HG02571 (cell line): ENCODE data around the gene TUBB2B.
"Not testable (repeated sequence)": the region's sequence is repeated elsewhere in the genome, so short reads cannot be mapped to it uniquely, and the experiment has no call there.

Experiments used
- ATAC-seq: cut with Tn5 transposase; IDR thresholded peaks from one replicate; pipeline ENCODE4 v1.9.1; 2021; ENCODE audit warnings: mild to moderate bottlenecking, moderate library complexity; ENCODE audit not compliant: unreplicated experiment

TUBB2B gene

DNA sequence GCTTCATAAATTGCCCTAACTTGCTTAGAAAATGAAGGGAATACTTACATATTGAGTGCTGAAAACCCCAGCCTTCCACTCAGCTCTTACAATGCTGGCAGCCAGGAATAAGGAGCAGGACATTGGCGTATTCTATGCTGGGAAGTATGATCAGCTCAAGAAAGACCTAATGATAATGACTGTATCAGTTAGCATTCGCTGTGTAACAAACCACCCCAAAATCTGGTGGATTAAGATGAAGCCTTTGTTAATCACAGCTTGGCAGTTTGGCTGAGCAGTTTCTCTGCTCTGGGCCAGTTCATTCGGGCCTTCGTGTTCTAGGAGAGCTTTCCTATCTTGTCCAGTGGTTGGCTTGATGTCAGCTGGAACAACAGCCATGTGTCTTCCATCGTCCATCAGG, 36.7 kb downstream of the TUBB2B start:
- no peak for ATAC-seq

GRCh38 chr6:3190056-3190455, 37.4 kb downstream of the TUBB2B start:
- ATAC-seq = no peak

- ATAC-seq = not testable (repeated sequence)
These were observed 38.3 kb downstream of the TUBB2B start for GRCh38 chr6:3189192-3189591.

DNA sequence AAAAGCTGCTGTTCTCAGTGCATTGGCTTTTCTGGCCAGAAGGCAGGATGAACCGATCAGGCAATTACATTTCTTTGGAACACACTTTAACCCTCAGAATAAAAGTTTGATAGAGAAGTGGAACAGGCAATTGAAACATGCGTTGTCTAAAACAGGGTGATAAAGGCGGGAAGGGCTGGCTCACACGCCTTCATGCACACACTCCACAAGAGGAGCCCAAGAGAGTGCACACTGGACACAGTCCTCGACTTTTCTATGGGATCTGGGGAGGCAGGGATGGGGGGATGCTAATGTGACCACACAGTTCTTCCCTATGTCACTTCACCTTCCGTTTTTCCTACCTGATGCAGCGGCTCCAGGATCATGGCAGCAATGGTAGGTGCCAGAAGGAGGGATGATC, 39.2 kb downstream of the TUBB2B start:
- ATAC-seq = no peak

DNA sequence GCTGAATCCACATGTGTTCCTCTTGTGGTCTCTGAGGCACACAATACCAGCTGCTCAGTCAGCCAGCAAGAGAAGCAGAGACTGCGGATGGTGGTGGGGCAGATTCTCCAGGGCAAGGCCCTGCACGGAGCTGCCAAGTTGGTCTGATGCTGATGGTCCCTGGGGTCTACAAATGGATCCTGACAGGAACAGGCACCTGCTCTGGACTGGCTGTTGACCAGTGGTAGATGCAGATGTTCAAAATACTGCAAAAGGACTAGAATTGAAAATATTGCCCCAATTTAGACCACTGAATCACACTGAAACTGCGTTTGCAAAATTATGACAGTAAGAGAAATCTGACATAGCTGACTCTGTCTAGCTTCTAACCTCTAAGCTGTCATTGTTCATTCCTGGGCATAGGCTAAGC, 40.5 kb downstream of the TUBB2B start:
- no peak for ATAC-seq

DNA sequence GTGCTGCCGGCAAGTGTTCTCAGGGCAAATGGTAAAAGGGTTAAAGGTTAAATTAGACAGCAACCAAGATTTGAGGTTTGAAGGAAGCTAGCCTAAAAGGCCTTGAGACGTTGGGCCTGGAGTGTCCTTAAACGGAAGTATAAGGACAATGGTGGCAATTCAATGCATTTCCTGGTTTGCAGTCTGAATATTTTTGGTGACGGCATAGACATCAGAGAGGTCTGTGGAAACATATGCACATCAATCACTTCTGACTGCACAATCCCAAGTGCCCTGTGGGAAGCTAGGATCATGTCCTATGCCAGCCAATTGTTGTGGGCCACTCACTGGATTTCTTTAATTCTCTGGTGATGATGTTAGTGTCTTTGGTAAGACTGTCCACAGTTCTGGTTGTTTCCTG, 44.4 kb downstream of the TUBB2B start:
- no peak for ATAC-seq

GRCh38 chr6:3181105-3181504, 46.3 kb downstream of the TUBB2B start:
- no peak for ATAC-seq

- ATAC-seq = not testable (repeated sequence)
These were observed 47.5 kb downstream of the TUBB2B start for GRCh38 chr6:3179945-3180344.

GRCh38 chr6:3178666-3179065, 48.8 kb downstream of the TUBB2B start:
- not testable (repeated sequence) for ATAC-seq

DNA sequence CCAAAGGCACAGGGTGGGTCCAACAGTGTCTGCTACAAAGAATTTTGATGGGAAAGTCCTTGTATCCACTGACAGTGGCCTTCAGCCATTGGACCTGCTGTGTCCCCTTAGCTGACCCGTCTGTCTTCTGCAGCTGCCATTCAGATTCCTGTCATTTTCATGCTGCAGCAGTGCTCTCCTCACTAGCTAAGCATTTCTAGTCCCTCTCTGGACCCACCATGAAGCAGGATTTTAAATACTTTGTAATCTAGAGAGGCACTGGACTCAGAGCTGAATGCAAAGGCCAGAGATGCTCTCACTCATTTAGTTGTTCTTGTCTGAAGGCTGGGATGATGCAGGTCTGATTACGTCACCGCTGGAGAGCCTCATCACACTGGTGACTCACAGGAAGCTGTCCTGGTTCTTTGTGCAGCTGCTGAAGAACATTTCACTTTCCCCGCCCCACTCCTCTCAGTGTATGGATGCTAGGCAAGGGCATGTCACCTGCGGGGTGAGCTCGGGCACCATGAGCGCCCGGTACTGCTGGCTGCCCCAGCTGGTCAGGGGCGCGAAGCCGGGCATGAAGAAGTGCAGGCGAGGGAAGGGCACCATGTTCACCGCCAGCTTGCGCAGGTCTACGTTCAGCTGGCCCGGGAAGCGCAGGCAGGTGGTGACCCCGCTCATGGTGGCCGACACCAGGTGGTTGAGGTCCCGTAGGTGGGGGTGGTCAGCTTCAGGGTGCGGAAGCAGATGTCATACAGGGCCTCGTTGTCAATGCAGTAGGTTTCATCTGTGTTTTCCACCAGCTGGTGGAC, 50.7 kb downstream of the TUBB2B start:
- ATAC-seq = no peak

DNA sequence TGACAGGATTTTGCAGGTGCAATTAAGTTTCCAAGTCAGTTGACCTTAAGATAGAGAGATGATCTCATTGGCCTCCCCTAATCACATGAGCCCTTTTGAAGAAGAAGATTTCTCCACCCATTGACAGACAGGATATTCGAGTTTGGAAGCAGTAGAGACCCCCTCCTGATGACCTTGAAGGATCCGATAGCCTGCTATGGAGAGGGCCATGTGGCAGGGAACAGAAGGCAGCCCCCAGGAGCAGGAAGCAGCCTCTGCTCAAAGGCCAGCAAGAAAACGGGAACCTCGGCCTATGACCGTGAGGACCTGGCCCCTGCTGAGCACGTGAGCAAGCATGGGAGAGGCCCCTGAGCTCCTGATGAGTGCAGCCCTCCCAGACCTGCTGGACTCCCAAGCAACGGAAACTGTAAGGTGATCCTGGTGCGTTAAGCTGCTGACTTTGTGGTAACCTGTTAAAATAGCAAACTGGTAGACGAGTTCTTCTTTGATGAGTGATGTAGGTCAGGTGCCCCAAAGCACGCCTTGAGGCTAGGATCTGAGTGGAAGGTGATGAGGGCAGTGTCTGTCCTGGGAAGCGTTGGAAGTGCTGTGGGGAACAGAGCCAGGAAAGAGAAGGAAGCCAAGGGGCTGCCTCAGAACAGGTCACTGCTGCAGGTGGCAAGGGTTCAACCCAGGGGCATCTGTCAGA, 51.6 kb downstream of the TUBB2B start:
- ATAC-seq = no peak
